HepG2 (cell line): ENCODE results near the gene SMARCA2. TPM values are rescaled to one million over a fixed set of nuclear protein-coding genes. Genes with fewer than 3 reads are reported as not detected.

Experiments used
- ATAC-seq: fragments of 200-7000 bp; cut with Tn5 transposase; 3 replicates; pipeline ENCODE4 v1.9.1; 2020; ENCODE audit warnings: mild to moderate bottlenecking, moderate library complexity
- BruUV-seq: library from RNA; stranded (reverse); fragments of 400-500 nt; replicated peaks from 2 replicates; lab custom pipeline; 2021; lab: Mats Ljungman, UMichigan
- CTCF ChIA-PET: fragments of 300-600 bp; formaldehyde crosslinking; extraction: SDS; loops from one replicate; lab custom pipeline; 2021; ENCODE audit warnings: low total read pairs, inconsistent platforms, low intra/inter-chr PET ratio; lab: Yijun Ruan, JAX
- POLR2A ChIA-PET: fragments of 350-600 bp; sonication (Branson Sonifier 250); formaldehyde crosslinking; loops from one replicate; lab custom pipeline; 2020; ENCODE audit warnings: antibody characterized with exemption, inconsistent platforms; lab: Yijun Ruan, JAX
- DNase-seq: peaks from one replicate; pipeline ENCODE4 v3.0.0-alpha.2; 2015; ENCODE audit warnings: low spot score
- FAIRE-seq: peaks from 3 replicates; lab custom pipeline; 2011; peaks lifted over from hg19 to GRCh38; lab: Jason Lieb, UNC
- H2AFZ ChIP-seq: one replicate; pipeline ENCODE4 v1.6.1; 2011; ENCODE audit warnings: low read length, inconsistent platforms
- H3K27ac ChIP-seq: fragments of 300-600 bp; 3 replicates; pipeline ENCODE4 v1.8.0; 2011; ENCODE audit warnings: mixed run types, mild to moderate bottlenecking, mixed read lengths, low read length, inconsistent platforms; ENCODE audit not compliant: insufficient read depth; ENCODE audit errors: extremely low read length
- H3K27me3 ChIP-seq, 2 experiments: fragments of 200-600 bp in 1 of 2; 2 replicates in 1 of 2; 3 replicates in 1 of 2; pipeline versions ENCODE4 v1.6.0 to v1.8.0; 2011; ENCODE audit warnings: low read length in 2 of 2, mild to moderate bottlenecking in 2 of 2, moderate library complexity in 2 of 2, inconsistent platforms in 1 of 2; ENCODE audit not compliant: insufficient read depth in 2 of 2, control insufficient read depth in 1 of 2
- H3K36me3 ChIP-seq, 2 experiments: fragments of 200-600 bp in 1 of 2; replicated peaks in 1 of 2; 2 replicates in 1 of 2; 3 replicates in 1 of 2; pipeline versions ENCODE4 v1.5.1 to v1.8.0; 2011; ENCODE audit warnings: low read length in 2 of 2, inconsistent platforms in 1 of 2; ENCODE audit not compliant: insufficient read depth in 2 of 2, control insufficient read depth in 1 of 2
- H3K4me1 ChIP-seq: 2 replicates; pipeline ENCODE4 v1.5.1; 2012; ENCODE audit warnings: low read length, inconsistent platforms; ENCODE audit not compliant: insufficient read depth
- H3K4me2 ChIP-seq: 2 replicates; pipeline ENCODE4 v1.6.0; 2011; ENCODE audit warnings: low read depth, low read length, inconsistent platforms
- H3K4me3 ChIP-seq, 3 experiments: fragments of 200-600 bp in 1 of 3; sonication (generic), shearing (Covaris generic) in 1 of 3; replicated peaks in 1 of 3; 2 replicates each; pipeline ENCODE4 v1.5.1; 2011 to 2016; ENCODE audit warnings: low read length in 3 of 3, inconsistent platforms in 2 of 3, low read depth in 2 of 3, mild to moderate bottlenecking in 2 of 3, control low read depth in 1 of 3, mixed read lengths in 1 of 3; ENCODE audit not compliant: insufficient read depth in 1 of 3
- H3K79me2 ChIP-seq: one replicate; pipeline ENCODE4 v1.6.1; 2011; ENCODE audit warnings: low read length, inconsistent platforms; ENCODE audit not compliant: insufficient read depth
- H3K9ac ChIP-seq: 2 replicates; pipeline ENCODE4 v1.6.0; 2011; ENCODE audit warnings: mild to moderate bottlenecking, low read depth, low read length, inconsistent platforms; ENCODE audit not compliant: insufficient read depth
- H3K9me3 ChIP-seq: 2 replicates; pipeline ENCODE4 v1.5.1; 2012; ENCODE audit warnings: mild to moderate bottlenecking, low read length
- H4K20me1 ChIP-seq: 2 replicates; pipeline ENCODE4 v1.6.0; 2011; ENCODE audit warnings: inconsistent platforms, mild to moderate bottlenecking, low read length, moderate library complexity; ENCODE audit not compliant: insufficient read depth
- AGO2 ChIP-seq: fragments of 200-400 bp; formaldehyde crosslinking; optimal IDR thresholded peaks from 2 replicates; pipeline ENCODE3; 2017; ENCODE audit warnings: mild to moderate bottlenecking, low read depth, low read length, moderate library complexity
- GATA4 ChIP-seq: sonication (generic); IDR thresholded peaks from 2 replicates; pipeline ENCODE4 v1.6.1; 2016; ENCODE audit warnings: antibody characterized with exemption, low read depth, borderline replicate concordance
- HOXA3 ChIP-seq: sonication (generic); formaldehyde crosslinking; IDR thresholded peaks from 2 replicates; pipeline ENCODE4 v1.5.0; 2020; ENCODE audit warnings: missing genetic modification reagents
- KDM4B ChIP-seq: sonication (generic); formaldehyde crosslinking; IDR thresholded peaks from 2 replicates; pipeline ENCODE4 v1.4.0; 2020; ENCODE audit warnings: missing genetic modification reagents
- MEF2D ChIP-seq: sonication (generic); formaldehyde crosslinking; IDR thresholded peaks from 2 replicates; pipeline ENCODE4 v1.5.1; 2020; ENCODE audit warnings: mild to moderate bottlenecking, missing genetic modification reagents
- MZF1 ChIP-seq: sonication (generic); formaldehyde crosslinking; IDR thresholded peaks from 2 replicates; pipeline ENCODE4 v1.8.1; 2023; ENCODE audit warnings: mild to moderate bottlenecking, missing genetic modification reagents, borderline replicate concordance
- SATB2 ChIP-seq: sonication (generic); formaldehyde crosslinking; IDR thresholded peaks from 2 replicates; pipeline ENCODE4 v1.5.0; 2020; ENCODE audit warnings: missing genetic modification reagents
- TBL1XR1 ChIP-seq: fragments of 150-350 bp; IDR thresholded peaks from 2 replicates; pipeline ENCODE4 v1.6.1; 2014; ENCODE audit warnings: borderline replicate concordance, low read length; ENCODE audit not compliant: partially characterized antibody
- THAP8 ChIP-seq: sonication (generic); formaldehyde crosslinking; IDR thresholded peaks from 2 replicates; pipeline ENCODE4 v1.5.1; 2020; ENCODE audit warnings: missing genetic modification reagents, mild to moderate bottlenecking, borderline replicate concordance
- U2AF1 ChIP-seq: fragments of 200-400 bp; formaldehyde crosslinking; optimal IDR thresholded peaks from 2 replicates; pipeline ENCODE3; 2017; ENCODE audit warnings: mild to moderate bottlenecking, low read depth, low read length
- ZFP41 ChIP-seq: sonication (generic); formaldehyde crosslinking; IDR thresholded peaks from 2 replicates; pipeline ENCODE4 v1.4.0; 2020; ENCODE audit warnings: mild to moderate bottlenecking, missing genetic modification reagents, borderline replicate concordance
- ZNF207 ChIP-seq: fragments of 450-650 bp; IDR thresholded peaks from 2 replicates; pipeline ENCODE4 v1.6.1; 2016; ENCODE audit warnings: antibody characterized with exemption, borderline replicate concordance
- ZNF33B ChIP-seq: sonication (generic); formaldehyde crosslinking; IDR thresholded peaks from 2 replicates; pipeline ENCODE4 v1.5.1; 2020; ENCODE audit warnings: mild to moderate bottlenecking, missing genetic modification reagents
- ZNF639 ChIP-seq: conservative IDR thresholded peaks from 2 replicates; pipeline ENCODE4 v1.6.1; 2018; ENCODE audit warnings: missing genetic modification reagents
- ZNF75D ChIP-seq: sonication (generic); formaldehyde crosslinking; IDR thresholded peaks from 2 replicates; pipeline ENCODE4 v1.8.1; 2023; ENCODE audit warnings: missing genetic modification reagents, mild to moderate bottlenecking, borderline replicate concordance
- WGBS: methylation state at CpG from one replicate; pipeline ENCODE4 v1.1.6; 2017; ENCODE audit warnings: low lambda C conversion rate; 5-methylcytosine and 5-hydroxymethylcytosine counted together
- in situ Hi-C: cut with HindIII; loops from 2 replicates; pipeline ENCODE4 v1.10.0; 2017; ENCODE audit warnings: low pct_unique_long_range_greater_than_20kb; ENCODE audit not compliant: extremely low pct_ligation_motif_present
- intact Hi-C: fragments of 100-400 bp; cut with micrococcal nuclease; formaldehyde crosslinking; loops from one replicate; pipeline ENCODE4 v1.10.0; 2022; ENCODE audit not compliant: unreplicated experiment
- polyA plus RNA-seq, 8 experiments: library from polyadenylated mRNA; depleted of rRNA in 3 of 8; stranded (reverse) in 7 of 8; unstranded in 1 of 8; fragments of >200 nt; fragmentation: Illumina TruSeq in 4 of 8; extraction: Trizol in 4 of 8; gene quantifications; 2 replicates each; pipeline versions ENCODE4 v1.2.1 to v1.2.3, GENCODE V29; 2011 to 2016; ENCODE audit warnings: low read depth in 4 of 8, missing spikeins in 1 of 8, mixed read lengths in 1 of 8; ENCODE audit not compliant: insufficient read depth in 1 of 8
- total RNA-seq, 5 experiments: library from RNA; depleted of rRNA; stranded (reverse); fragments of >200 nt; fragmentation: Illumina TruSeq; extraction: Trizol; gene quantifications; 2 replicates each; pipeline ENCODE4 v1.2.3, GENCODE V29; 2016; ENCODE audit warnings: low read depth in 1 of 5
- TF ChIP-seq, protein P1 (sequence below): sonication (generic); formaldehyde crosslinking; IDR thresholded peaks from 2 replicates; pipeline ENCODE4 v1.4.0; 2020; ENCODE audit warnings: mild to moderate bottlenecking, missing genetic modification reagents

Gene SMARCA2
- total and polyA plus RNA-seq, 2 of the 13 experiments (the other 11 are each of a cell fraction or from before 2014, with no cell fraction given): 22.5 to 23.7 TPM

- 0% methylated on average over 2 of the region's 2 CpGs for WGBS
- H4K20me1 ChIP-seq: no peaks in the 10 kb centered on the region
- CTCF ChIA-PET: no interaction called here
- POLR2A ChIA-PET: no interaction called here
- intact Hi-C loops (no loop called here), in situ Hi-C loops (no loop called here)
- no peak overlapping the region for H2AFZ ChIP-seq
- H3K4me1 ChIP-seq: no peaks in the 10 kb centered on the region
- no peak overlapping the region for H3K4me3 ChIP-seq
- H3K79me2 ChIP-seq: no peaks in the 10 kb centered on the region
- H3K27ac ChIP-seq: no peak overlapping the region
- ATAC-seq: no peak
- no peaks in the 10 kb centered on the region for H3K27me3 ChIP-seq
- H3K36me3 ChIP-seq: no peaks in the 10 kb centered on the region
- FAIRE-seq: no peak
- no peak overlapping the region for H3K4me2 ChIP-seq
- H3K9ac ChIP-seq: no peak overlapping the region
- H3K9me3 ChIP-seq: no peaks in the 10 kb centered on the region
- DNase-seq: no peak
- TF ChIP-seq ZNF75D (CRISPR knock-in tag) (no peak), MZF1 (no peak)
- TF ChIP-seq, protein P1, sequence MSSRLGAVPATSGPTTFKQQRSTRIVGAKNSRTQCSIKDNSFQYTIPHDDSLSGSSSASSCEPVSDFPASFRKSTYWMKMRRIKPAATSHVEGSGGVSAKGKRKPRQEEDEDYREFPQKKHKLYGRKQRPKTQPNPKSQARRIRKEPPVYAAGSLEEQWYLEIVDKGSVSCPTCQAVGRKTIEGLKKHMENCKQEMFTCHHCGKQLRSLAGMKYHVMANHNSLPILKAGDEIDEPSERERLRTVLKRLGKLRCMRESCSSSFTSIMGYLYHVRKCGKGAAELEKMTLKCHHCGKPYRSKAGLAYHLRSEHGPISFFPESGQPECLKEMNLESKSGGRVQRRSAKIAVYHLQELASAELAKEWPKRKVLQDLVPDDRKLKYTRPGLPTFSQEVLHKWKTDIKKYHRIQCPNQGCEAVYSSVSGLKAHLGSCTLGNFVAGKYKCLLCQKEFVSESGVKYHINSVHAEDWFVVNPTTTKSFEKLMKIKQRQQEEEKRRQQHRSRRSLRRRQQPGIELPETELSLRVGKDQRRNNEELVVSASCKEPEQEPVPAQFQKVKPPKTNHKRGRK (CRISPR knock-in tag): no peak
- TF ChIP-seq, all 625 proteins: peak for 0
- no TSS peak for BruUV-seq
These were observed 201.4 kb downstream of the SMARCA2 start for GRCh38 chr9:2216591-2216990.

DNA sequence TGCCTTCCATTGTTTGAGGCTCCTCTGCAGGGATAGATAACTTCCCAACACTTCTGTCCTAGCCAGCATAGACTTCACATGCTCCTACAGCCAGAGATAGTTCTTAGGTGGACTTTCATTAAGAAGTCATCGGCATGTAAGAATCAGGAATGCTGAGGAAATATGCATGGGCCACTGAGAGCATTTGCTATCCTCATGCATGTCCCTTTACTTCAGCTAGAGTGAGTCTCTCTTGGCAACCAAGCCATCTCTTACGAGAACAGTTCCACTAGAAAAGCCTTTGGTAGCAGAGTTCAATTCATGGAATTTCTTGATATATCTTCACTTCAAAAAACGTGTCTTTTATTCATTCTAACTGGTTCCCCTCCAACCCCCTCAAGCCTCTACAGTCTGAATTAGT is 202.4 kb downstream of the SMARCA2 start:
- no peak overlapping the region for H3K4me2 ChIP-seq
- no peak for DNase-seq
- ChIA-PET POLR2A (no interaction called here), CTCF (no interaction called here)
- intact Hi-C loops (no loop called here), in situ Hi-C loops (no loop called here)
- H3K27ac ChIP-seq: no peak overlapping the region
- no peak for ATAC-seq
- H3K9ac ChIP-seq: no peak overlapping the region
- no peaks in the 10 kb centered on the region for H4K20me1 ChIP-seq
- no peak overlapping the region for H3K4me3 ChIP-seq
- H3K79me2 ChIP-seq: no peaks in the 10 kb centered on the region
- WGBS: 6% methylated on average over 2 of the region's 3 CpGs
- BruUV-seq: no TSS peak
- no peaks in the 10 kb centered on the region for H3K27me3 ChIP-seq
- FAIRE-seq: no peak
- no peaks in the 10 kb centered on the region for H3K4me1 ChIP-seq
- H3K9me3 ChIP-seq: no peaks in the 10 kb centered on the region
- H3K36me3 ChIP-seq: no peaks in the 10 kb centered on the region
- H2AFZ ChIP-seq: no peak overlapping the region
- TF ChIP-seq ZFP41 (no peak), HOXA3 (CRISPR knock-in tag) (no peak), KDM4B (no peak), U2AF1 (no peak), TBL1XR1 (no peak), ZNF207 (no peak), AGO2 (no peak), GATA4 (no peak), ZNF33B (CRISPR knock-in tag) (no peak), ZNF639 (CRISPR knock-in tag) (no peak), MEF2D (no peak), SATB2 (no peak), THAP8 (no peak)
